HCT116 (cell line): Measurements from ENCODE around the gene VSTM2L. TPM values are rescaled to one million over a fixed set of nuclear protein-coding genes. Genes with fewer than 3 reads are reported as not detected.

Source experiments
- ATAC-seq: fragments of 200-7000 bp; cut with Tn5 transposase; 2 replicates; pipeline ENCODE4 v1.9.1; 2020; ENCODE audit warnings: mild to moderate bottlenecking, moderate library complexity
- BruUV-seq: library from RNA; stranded (reverse); fragments of 400-500 nt; replicated peaks from 2 replicates; lab custom pipeline; 2021; lab: Mats Ljungman, UMichigan
- CTCF ChIA-PET: fragments of 300-600 bp; sonication (Branson Sonifier 250); formaldehyde crosslinking; loops from one replicate; lab custom pipeline; 2021; ENCODE audit warnings: antibody characterized with exemption; lab: Charles Lee
- POLR2A ChIA-PET: fragments of 300-600, 350-600 bp; sonication (Branson Sonifier 250); formaldehyde crosslinking; loops from one replicate; lab custom pipeline; 2021; ENCODE audit warnings: antibody characterized with exemption; lab: Charles Lee
- RAD21 ChIA-PET, 2 experiments: fragments of 300-600 bp; sonication (Branson Sonifier 250); formaldehyde crosslinking; loops; one replicate each; lab custom pipeline; 2023; ENCODE audit warnings: low total read pairs in 2 of 2; ENCODE audit not compliant: uncharacterized antibody in 2 of 2, unreplicated experiment in 2 of 2, low non-redundant PET in 1 of 2; lab: Charles Lee
- DNase-seq: peaks from one replicate; pipeline ENCODE4 v3.0.0-alpha.2; 2010; ENCODE audit warnings: low read depth, low spot score
- H2AFZ ChIP-seq: fragments of 200-600 bp; shearing (Covaris generic), sonication (generic); 2 replicates; pipeline ENCODE4 v1.6.1; 2017; ENCODE audit warnings: low read depth, mixed run types, mixed read lengths, antibody characterized with exemption, low read length; ENCODE audit not compliant: poor library complexity, severe bottlenecking
- H3K27ac ChIP-seq: 2 replicates; pipeline ENCODE4 v1.5.1; 2012; ENCODE audit warnings: low read depth, low read length
- H3K27me3 ChIP-seq: fragments of 200-600 bp; sonication (generic); 2 replicates; pipeline ENCODE4 v1.6.1; 2016; ENCODE audit warnings: mixed run types, low read length, mixed read lengths; ENCODE audit not compliant: insufficient read depth
- H3K36me3 ChIP-seq, 2 experiments: fragments of 200-500 bp in 1 of 2; fragments of 200-600 bp in 1 of 2; sonication (Bioruptor generic) in 1 of 2; sonication (generic) in 1 of 2; 2 replicates each; pipeline versions ENCODE4 v1.5.1 to v1.6.1; 2014 to 2016; ENCODE audit warnings: low read length in 2 of 2, inconsistent platforms in 1 of 2, mixed read lengths in 1 of 2, mixed run types in 1 of 2; ENCODE audit not compliant: insufficient read depth in 2 of 2, control insufficient read depth in 1 of 2
- H3K4me1 ChIP-seq, 2 experiments: fragments of 200-600 bp in 1 of 2; sonication (generic) in 1 of 2; 2 replicates each; pipeline versions ENCODE4 v1.5.1 to v1.6.1; 2012 to 2017; ENCODE audit warnings: low read length in 2 of 2, inconsistent platforms in 1 of 2, mild to moderate bottlenecking in 1 of 2, mixed read lengths in 1 of 2, mixed run types in 1 of 2, moderate library complexity in 1 of 2; ENCODE audit not compliant: insufficient read depth in 2 of 2, control insufficient read depth in 1 of 2
- H3K4me2 ChIP-seq: fragments of 200-600 bp; sonication (generic); 2 replicates; pipeline ENCODE4 v1.6.1; 2017; ENCODE audit warnings: mixed run types, low read length, mixed read lengths
- H3K4me3 ChIP-seq, 2 experiments: fragments of 200-600 bp in 1 of 2; sonication (generic) in 1 of 2; replicated peaks in 1 of 2; 2 replicates each; pipeline ENCODE4 v1.5.1; 2011 to 2016; ENCODE audit warnings: low read length in 2 of 2, control low read depth in 1 of 2, low read depth in 1 of 2, mild to moderate bottlenecking in 1 of 2, mixed read lengths in 1 of 2, mixed run types in 1 of 2
- H3K79me2 ChIP-seq: fragments of 200-600 bp; sonication (generic); 2 replicates; pipeline ENCODE4 v1.6.1; 2017; ENCODE audit warnings: mild to moderate bottlenecking, mixed run types, low read length, moderate library complexity, mixed read lengths; ENCODE audit not compliant: insufficient read depth
- H3K9ac ChIP-seq: fragments of 200-600 bp; sonication (generic); 2 replicates; pipeline ENCODE4 v1.6.1; 2016; ENCODE audit warnings: low read length, mixed read lengths
- H3K9me2 ChIP-seq: fragments of 200-600 bp; sonication (generic), shearing (Covaris generic); 2 replicates; pipeline ENCODE4 v1.6.1; 2017; ENCODE audit warnings: mixed run types, mild to moderate bottlenecking, moderate library complexity; ENCODE audit not compliant: insufficient read depth
- H3K9me3 ChIP-seq, 2 experiments: fragments of 200-500 bp in 1 of 2; fragments of 200-600 bp in 1 of 2; sonication (Bioruptor generic) in 1 of 2; sonication (generic) in 1 of 2; 2 replicates each; pipeline ENCODE4 v1.6.1; 2014 to 2017; ENCODE audit warnings: low read length in 2 of 2, mixed read lengths in 2 of 2, inconsistent platforms in 1 of 2, low read depth in 1 of 2, mild to moderate bottlenecking in 1 of 2, mixed run types in 1 of 2, moderate library complexity in 1 of 2; ENCODE audit not compliant: control insufficient read depth in 1 of 2, insufficient read depth in 1 of 2
- H4K20me1 ChIP-seq: fragments of 200-600 bp; sonication (generic), shearing (Covaris generic); 2 replicates; pipeline ENCODE4 v1.6.1; 2017; ENCODE audit warnings: mixed run types, mild to moderate bottlenecking, moderate library complexity; ENCODE audit not compliant: insufficient read depth
- CEBPB ChIP-seq: IDR thresholded peaks from 2 replicates; pipeline ENCODE4 v1.6.1; 2012; ENCODE audit warnings: low read depth
- CTCF ChIP-seq, 3 experiments: fragments of 200-600 bp in 1 of 3; sonication (generic) in 1 of 3; IDR thresholded peaks in 2 of 3; conservative IDR thresholded peaks in 1 of 3; 2 replicates each; pipeline ENCODE4 v1.5.1; 2012 to 2017; ENCODE audit warnings: low read depth in 2 of 3, low read length in 2 of 3, antibody characterized with exemption in 1 of 3, borderline replicate concordance in 1 of 3, control low read depth in 1 of 3, mild to moderate bottlenecking in 1 of 3, mixed read lengths in 1 of 3, mixed run types in 1 of 3, moderate library complexity in 1 of 3; ENCODE audit not compliant: insufficient read depth in 1 of 3
- ELF1 ChIP-seq: IDR thresholded peaks from 2 replicates; pipeline ENCODE4 v1.6.1; 2012; ENCODE audit warnings: low read depth, borderline replicate concordance
- EZH2 ChIP-seq: fragments of 200-600 bp; sonication (generic); IDR thresholded peaks from 2 replicates; pipeline ENCODE4 v1.6.1; 2017; ENCODE audit warnings: antibody characterized with exemption, mixed run types
- EZH2phosphoT487 ChIP-seq: fragments of 200-600 bp; IDR thresholded peaks from 2 replicates; pipeline ENCODE4 v1.6.1; 2018; ENCODE audit warnings: antibody characterized with exemption, borderline replicate concordance
- JUND ChIP-seq: IDR thresholded peaks from 2 replicates; pipeline ENCODE4 v1.6.1; 2012
- POLR2A ChIP-seq: IDR thresholded peaks from 2 replicates; pipeline ENCODE4 v1.7.0; 2011; ENCODE audit warnings: borderline replicate concordance; ENCODE audit not compliant: insufficient read depth, insufficient read length; ENCODE audit errors: extremely low read depth
- POLR2AphosphoS5 ChIP-seq: IDR thresholded peaks from 2 replicates; pipeline ENCODE4 v1.6.1; 2011; ENCODE audit warnings: mild to moderate bottlenecking, low read depth, low read length, moderate library complexity
- RAD21 ChIP-seq: IDR thresholded peaks from 2 replicates; pipeline ENCODE4 v1.6.1; 2012; ENCODE audit warnings: low read depth, mild to moderate bottlenecking
- REST ChIP-seq: IDR thresholded peaks from 2 replicates; pipeline ENCODE4 v1.6.1; 2012; ENCODE audit warnings: low read depth
- SRF ChIP-seq: IDR thresholded peaks from 2 replicates; pipeline ENCODE4 v1.6.1; 2012; ENCODE audit warnings: low read depth
- TCF7L2 ChIP-seq: IDR thresholded peaks from 2 replicates; pipeline ENCODE4 v1.7.0; 2011; ENCODE audit warnings: borderline replicate concordance, inconsistent platforms; ENCODE audit not compliant: insufficient read depth, insufficient read length; ENCODE audit errors: extremely low read depth
- ZBTB33 ChIP-seq: IDR thresholded peaks from 2 replicates; pipeline ENCODE4 v1.6.1; 2011; ENCODE audit warnings: mild to moderate bottlenecking, low read length, moderate library complexity; ENCODE audit not compliant: insufficient replicate concordance; ENCODE audit errors: extremely low read depth
- ZFX ChIP-seq: fragments of 450-650 bp; IDR thresholded peaks from 2 replicates; pipeline ENCODE4 v1.6.1; 2017
- ZNF274 ChIP-seq: fragments of 200-500 bp; sonication (Bioruptor generic); IDR thresholded peaks from 2 replicates; pipeline ENCODE4 v1.6.1; 2014; ENCODE audit warnings: mild to moderate bottlenecking, low read depth, low read length, inconsistent platforms
- intact Hi-C: fragments of 100-400 bp; cut with micrococcal nuclease; formaldehyde crosslinking; loops from 2 replicates; pipeline ENCODE4 v1.10.0; 2022
- total RNA-seq: library from RNA; stranded (reverse); gene quantifications from one replicate; pipeline ENCODE4 v1.2.1, GENCODE V29; 2021; ENCODE audit not compliant: unreplicated experiment

VSTM2L gene
- total RNA-seq, 1 experiment from 2014 or later = 0.69 TPM

- H3K79me2 ChIP-seq = no peaks in the 10 kb centered on the region
- ChIA-PET CTCF (interaction anchor here (0.5 kb wide), 1 partner anchor 44 kb away, joined by 3 read pairs; no protein-coding TSS in a partner anchor), POLR2A (no interaction called here)
- peaks cover 15 to 43% of the 10 kb centered on the region in 2 experiments for H3K36me3 ChIP-seq
- H2AFZ ChIP-seq = no peak overlapping the region
- no peaks in the 10 kb centered on the region for H4K20me1 ChIP-seq
- no peaks in the 10 kb centered on the region for H3K9me3 ChIP-seq
- ATAC-seq (no peak), DNase-seq (no peak)
- no TSS peak for BruUV-seq
- no peaks in the 10 kb centered on the region for H3K27me3 ChIP-seq
- H3K4me2 ChIP-seq = no peak overlapping the region
- H3K9me2 ChIP-seq = no peaks in the 10 kb centered on the region
- no peak overlapping the region for H3K9ac ChIP-seq
- intact Hi-C loops = no loop called here
- no peaks in the 10 kb centered on the region for H3K4me1 ChIP-seq
- H3K27ac ChIP-seq = no peak overlapping the region
- no peak overlapping the region for H3K4me3 ChIP-seq
- TF ChIP-seq ZBTB33 (no peak), CTCF (IDR thresholded peaks at IDR 0.05 in 2 of 3, conservative IDR thresholded peaks at IDR 0.05 in 1 of 3; ENCODE audit: borderline replicate concordance in 1 of 3, insufficient read depth in 1 of 3, low read depth in 2 of 3, low read length in 2 of 3) (no peak), SRF (no peak), REST (no peak), ZNF274 (no peak), POLR2A (no peak), TCF7L2 (no peak), ZFX (no peak), JUND (no peak), ELF1 (no peak), EZH2 (no peak), EZH2phosphoT487 (no peak), POLR2AphosphoS5 (no peak), CEBPB (no peak), RAD21 (no peak)
- TF ChIP-seq, all 23 proteins: peak for 0
- RAD21 ChIA-PET = no interaction called here
Observed at GRCh38 chr20:37986044-37986858, 83.3 kb downstream of the VSTM2L start.
